Amygdala (tissue), 56 donors: ENCODE measurements around the gene CRTAC1.
A peak's percentile ranks its signal among the peaks of the same experiment; 100 is the strongest.

ENCODE experiments used
- DNase-seq, 56 donors: peaks; one replicate each; lab custom pipeline; 2025; lab: John Stamatoyannopoulos, UW

CRTAC1 gene

GRCh38 chr10:98030093-98030821 lies at the start of gene CRTAC1:
CRTAC1 (minus strand) TSS chr10:98030621; CDS start chr10:98030472, 149 bp downstream.
- peak in 52 of 56 donors; percentile 5 to 83 (median 62) for DNase-seq

- DNase-seq, result no peak
Observed at GRCh38 chr10:98078774-98079173, 48.4 kb upstream of the CRTAC1 start.

GRCh38 chr10:98077223-98077622 lies 46.8 kb upstream of the CRTAC1 start:
- DNase-seq, result no peak

- DNase-seq, result no peak
Observed at GRCh38 chr10:98076086-98076485, 45.7 kb upstream of the CRTAC1 start.

- DNase-seq, result no peak
Observed at GRCh38 chr10:98074315-98074911, 44.0 kb upstream of the CRTAC1 start.

GRCh38 chr10:98067165-98067564 lies 36.7 kb upstream of the CRTAC1 start:
- no peak for DNase-seq

GRCh38 chr10:98063740-98064027 lies 33.3 kb upstream of the CRTAC1 start:
- DNase-seq, result no peak

GRCh38 chr10:98062424-98062823 lies 32.0 kb upstream of the CRTAC1 start:
- DNase-seq, result peak in 2 of 56 donors; percentile 3 to 39

- peak in 1 of 56 donors; percentile 5 for DNase-seq
Observed at GRCh38 chr10:98060079-98060478, 29.7 kb upstream of the CRTAC1 start.

GRCh38 chr10:98058295-98058694 lies 27.9 kb upstream of the CRTAC1 start:
- peak in 1 of 56 donors; percentile 4 for DNase-seq

- no peak for DNase-seq
Observed at GRCh38 chr10:98055841-98056516, 25.6 kb upstream of the CRTAC1 start.

GRCh38 chr10:98047009-98047741 lies 16.8 kb upstream of the CRTAC1 start:
- DNase-seq, result peak in 43 of 56 donors; percentile 6 to 76 (median 47)

GRCh38 chr10:98045785-98046389 lies 15.5 kb upstream of the CRTAC1 start:
- peak in 37 of 56 donors; percentile 2 to 61 (median 18) for DNase-seq

- peak in 43 of 56 donors; percentile 2 to 85 (median 39) for DNase-seq
Observed at GRCh38 chr10:98041352-98042043, 11.1 kb upstream of the CRTAC1 start.

GRCh38 chr10:98039690-98040381 lies 9.4 kb upstream of the CRTAC1 start:
- no peak for DNase-seq

- DNase-seq, result no peak
Observed at GRCh38 chr10:98038288-98038687, 7.9 kb upstream of the CRTAC1 start.

GRCh38 chr10:98035599-98035998 lies 5.2 kb upstream of the CRTAC1 start:
- DNase-seq, result no peak

GRCh38 chr10:98033515-98033914 lies 3.1 kb upstream of the CRTAC1 start:
- no peak for DNase-seq

GRCh38 chr10:98031440-98031839 lies 1.0 kb upstream of the CRTAC1 start:
- no peak for DNase-seq
